H9 (cell line): ENCODE measurements around the gene MAML3. TPM values are rescaled to one million over a fixed set of nuclear protein-coding genes. Genes with fewer than 3 reads are reported as not detected.

Experiments
- DNase-seq: peaks from one replicate; pipeline ENCODE4 v3.0.0-alpha.2; 2017
- H2AFZ ChIP-seq: one replicate; pipeline ENCODE4 v1.6.1; 2013; ENCODE audit warnings: mild to moderate bottlenecking, low read length, control low read depth, moderate library complexity
- H2AK5ac ChIP-seq: 2 replicates; pipeline ENCODE4 v1.6.1; 2013; ENCODE audit warnings: low read length, control low read depth, mixed read lengths; ENCODE audit not compliant: insufficient read length
- H2BK120ac ChIP-seq: one replicate; pipeline ENCODE4 v1.6.1; 2013; ENCODE audit warnings: low read depth, mild to moderate bottlenecking, low read length, control low read depth, inconsistent platforms; ENCODE audit not compliant: poor library complexity, severe bottlenecking
- H2BK12ac ChIP-seq: 2 replicates; pipeline ENCODE4 v1.6.1; 2013; ENCODE audit warnings: low read length, control low read depth, mixed read lengths, low read depth; ENCODE audit not compliant: insufficient read length
- H2BK15ac ChIP-seq: 2 replicates; pipeline ENCODE4 v1.6.1; 2013; ENCODE audit warnings: low read depth, low read length, control low read depth
- H2BK20ac ChIP-seq: one replicate; pipeline ENCODE4 v1.6.1; 2013; ENCODE audit warnings: low read depth, mild to moderate bottlenecking, low read length, control low read depth, inconsistent platforms; ENCODE audit not compliant: poor library complexity, severe bottlenecking
- H2BK5ac ChIP-seq: 2 replicates; pipeline ENCODE4 v1.6.1; 2013; ENCODE audit warnings: low read length, control low read depth, mixed read lengths; ENCODE audit not compliant: insufficient read length
- H3K14ac ChIP-seq: 2 replicates; pipeline ENCODE4 v1.6.1; 2013; ENCODE audit warnings: low read length, control low read depth; ENCODE audit not compliant: insufficient read depth
- H3K18ac ChIP-seq: 2 replicates; pipeline ENCODE4 v1.6.1; 2013; ENCODE audit warnings: low read depth, mild to moderate bottlenecking, mixed read lengths, low read length, control low read depth; ENCODE audit not compliant: insufficient read length
- H3K23ac ChIP-seq: 2 replicates; pipeline ENCODE4 v1.6.1; 2013; ENCODE audit warnings: low read length, control low read depth, mixed read lengths, low read depth; ENCODE audit not compliant: insufficient read length
- H3K23me2 ChIP-seq: 2 replicates; pipeline ENCODE4 v1.6.1; 2013; ENCODE audit warnings: low read depth, mild to moderate bottlenecking, mixed read lengths, low read length, control low read depth; ENCODE audit not compliant: insufficient read length, poor library complexity, severe bottlenecking
- H3K27ac ChIP-seq: 2 replicates; pipeline ENCODE4 v1.5.1; 2013; ENCODE audit warnings: low read length, control low read depth, mixed read lengths, low read depth; ENCODE audit not compliant: insufficient read length
- H3K27me3 ChIP-seq: 2 replicates; pipeline ENCODE4 v1.6.1; 2013; ENCODE audit warnings: low read length, control low read depth, inconsistent platforms; ENCODE audit not compliant: insufficient read depth
- H3K4ac ChIP-seq: 2 replicates; pipeline ENCODE4 v1.6.1; 2013; ENCODE audit warnings: low read depth, mild to moderate bottlenecking, control low read depth, inconsistent platforms, low read length, moderate library complexity
- H3K4me1 ChIP-seq: 2 replicates; pipeline ENCODE4 v1.6.1; 2013; ENCODE audit warnings: low read length, control low read depth, inconsistent platforms; ENCODE audit not compliant: insufficient read depth
- H3K4me2 ChIP-seq: 2 replicates; pipeline ENCODE4 v1.6.1; 2013; ENCODE audit warnings: low read length, control low read depth, mixed read lengths; ENCODE audit not compliant: insufficient read length, insufficient read depth
- H3K56ac ChIP-seq: 2 replicates; pipeline ENCODE4 v1.6.1; 2013; ENCODE audit warnings: low read depth, mild to moderate bottlenecking, mixed read lengths, low read length, control low read depth; ENCODE audit not compliant: insufficient read length
- H3K79me1 ChIP-seq: 2 replicates; pipeline ENCODE4 v1.6.1; 2013; ENCODE audit warnings: low read depth, mild to moderate bottlenecking, moderate library complexity, low read length, control low read depth, inconsistent platforms; ENCODE audit not compliant: insufficient read depth, poor library complexity, severe bottlenecking
- H3K79me2 ChIP-seq: 2 replicates; pipeline ENCODE4 v1.6.1; 2013; ENCODE audit warnings: low read length, control low read depth, inconsistent platforms; ENCODE audit not compliant: insufficient read depth
- H3K9ac ChIP-seq: 2 replicates; pipeline ENCODE4 v1.6.1; 2013; ENCODE audit warnings: low read length, control low read depth, mixed read lengths; ENCODE audit not compliant: insufficient read length; ENCODE audit errors: extremely low read depth
- H3K9me3 ChIP-seq: one replicate; pipeline ENCODE4 v1.6.1; 2013; ENCODE audit warnings: low read depth, low read length, inconsistent platforms; ENCODE audit not compliant: control insufficient read depth
- H3T11ph ChIP-seq: one replicate; pipeline ENCODE4 v1.6.1; 2013; ENCODE audit warnings: mild to moderate bottlenecking, low read length, control low read depth, inconsistent platforms
- H4K20me1 ChIP-seq: one replicate; pipeline ENCODE4 v1.6.1; 2013; ENCODE audit not compliant: control insufficient read depth, insufficient read length, insufficient read depth
- H4K5ac ChIP-seq: 2 replicates; pipeline ENCODE4 v1.6.1; 2013; ENCODE audit warnings: low read depth, mild to moderate bottlenecking, mixed read lengths, low read length, control low read depth; ENCODE audit not compliant: insufficient read length
- H4K8ac ChIP-seq: replicated peaks from 2 replicates; pipeline ENCODE4 v1.6.1; 2013; ENCODE audit warnings: low read length, control low read depth, mixed read lengths, low read depth; ENCODE audit not compliant: insufficient read length
- H4K91ac ChIP-seq: 2 replicates; pipeline ENCODE4 v1.6.1; 2013; ENCODE audit warnings: low read depth, mild to moderate bottlenecking, moderate library complexity, mixed read lengths, low read length, control low read depth; ENCODE audit not compliant: insufficient read length
- H3K27ac Mint-ChIP-seq, 3 experiments: 2 replicates in 2 of 3; 3 replicates in 1 of 3; pipeline ENCODE4 v1.8.0; 2020 to 2021; ENCODE audit warnings: mixed read lengths in 3 of 3, mild to moderate bottlenecking in 1 of 3, moderate library complexity in 1 of 3
- H3K27me3 Mint-ChIP-seq: 2 replicates; pipeline ENCODE4 v1.8.0; 2021; ENCODE audit warnings: low read depth, mild to moderate bottlenecking, moderate library complexity, mixed read lengths
- H3K36me3 Mint-ChIP-seq, 3 experiments: 2 replicates in 2 of 3; 3 replicates in 1 of 3; pipeline ENCODE4 v1.8.0; 2020 to 2021; ENCODE audit warnings: low read depth in 3 of 3, mixed read lengths in 3 of 3; ENCODE audit not compliant: insufficient read depth in 1 of 3
- H3K4me1 Mint-ChIP-seq, 2 experiments: 2 replicates each; pipeline ENCODE4 v1.8.0; 2020; ENCODE audit warnings: mixed read lengths in 2 of 2
- H3K4me3 Mint-ChIP-seq, 2 experiments: 2 replicates in 1 of 2; 3 replicates in 1 of 2; pipeline ENCODE4 v1.8.0; 2020 to 2021; ENCODE audit warnings: mild to moderate bottlenecking in 2 of 2, mixed read lengths in 2 of 2, moderate library complexity in 1 of 2
- H3K9me3 Mint-ChIP-seq, 2 experiments: 2 replicates in 1 of 2; 3 replicates in 1 of 2; pipeline ENCODE4 v1.8.0; 2020; ENCODE audit warnings: mild to moderate bottlenecking in 2 of 2, mixed read lengths in 2 of 2, moderate library complexity in 1 of 2
- WGBS: extraction: QIAGEN DNeasy Blood & Tissue Kit; methylation state at CpG from one replicate; pipeline ENCODE4 v1.1.7; 2013; ENCODE audit warnings: missing lambda C conversion rate, low lambda C conversion rate, mixed read lengths; ENCODE audit not compliant: insufficient read length; ENCODE audit errors: extremely low coverage; 5-methylcytosine and 5-hydroxymethylcytosine counted together
- total RNA-seq: library from RNA; stranded (reverse); gene quantifications from 2 replicates; pipeline ENCODE4 v1.2.1, GENCODE V29; 2021
- TF ChIP-seq, protein P1 (sequence below): fragments of 200-600 bp; sonication (generic); conservative IDR thresholded peaks from 3 replicates; pipeline ENCODE4 v1.8.0; 2021; ENCODE audit warnings: antibody characterized with exemption, mild to moderate bottlenecking

Gene MAML3
- total RNA-seq, 1 experiment from 2014 or later, result 3.9 TPM

DNA sequence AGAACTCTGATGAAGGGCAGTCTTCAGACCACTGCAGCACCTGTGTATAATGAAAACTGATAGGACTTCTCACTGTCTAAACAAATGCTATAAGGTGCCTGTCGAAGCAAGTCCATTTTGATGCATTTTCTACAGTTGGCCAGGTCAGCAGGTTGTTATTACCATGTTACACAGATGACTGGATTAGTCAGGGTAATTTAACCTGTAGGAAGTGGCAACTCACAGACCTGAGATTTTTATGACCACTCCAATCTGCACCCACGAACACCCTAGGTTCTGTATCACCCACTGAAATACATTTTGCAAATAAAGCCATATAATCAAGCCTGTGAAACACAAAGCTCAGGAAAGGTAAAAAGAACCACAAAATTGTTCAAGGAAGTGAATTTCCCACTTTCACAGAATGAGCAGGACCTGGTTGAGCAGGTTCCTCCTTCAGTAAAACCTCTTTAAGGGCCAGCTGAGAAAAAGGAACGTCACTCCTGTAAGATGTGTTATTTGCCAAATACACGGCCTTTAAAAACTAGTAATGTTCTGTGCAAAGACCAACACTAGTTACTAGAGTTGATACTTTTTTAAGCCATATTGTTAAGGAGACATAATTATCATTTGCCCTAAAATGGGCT, 12.7 kb downstream of the MAML3 start:
- Histone ChIP-seq H3K27ac (no peak overlapping the region), H3K14ac (no peak overlapping the region), H4K91ac (no peak overlapping the region), H4K5ac (no peak overlapping the region), H2BK20ac (no peak overlapping the region), H3K9me3 (no peaks in the 10 kb centered on the region), H2BK5ac (no peak overlapping the region), H3K18ac (no peak overlapping the region), H4K8ac (no peak overlapping the region), H3K4me2 (no peak overlapping the region), H2AK5ac (no peak overlapping the region), H3K23me2 (no peaks in the 10 kb centered on the region), H4K20me1 (no peaks in the 10 kb centered on the region), H3K27me3 (no peaks in the 10 kb centered on the region), H3K56ac (no peak overlapping the region), H2BK15ac (no peak overlapping the region), H2AFZ (no peak overlapping the region), H3K79me2 (no peaks in the 10 kb centered on the region), H3K4me1 (peaks cover 4% of the 10 kb centered on the region; the same call in 1 of the 2 replicates), H3K9ac (no peak overlapping the region), H3K4ac (no peak overlapping the region), H2BK12ac (no peak overlapping the region), H3T11ph (no peak overlapping the region), H3K23ac (no peak overlapping the region), H2BK120ac (no peak overlapping the region), H3K79me1 (no peaks in the 10 kb centered on the region)
- no CpG with 5 or more reads among the region's 4 CpGs for WGBS
- TF ChIP-seq, protein P1, sequence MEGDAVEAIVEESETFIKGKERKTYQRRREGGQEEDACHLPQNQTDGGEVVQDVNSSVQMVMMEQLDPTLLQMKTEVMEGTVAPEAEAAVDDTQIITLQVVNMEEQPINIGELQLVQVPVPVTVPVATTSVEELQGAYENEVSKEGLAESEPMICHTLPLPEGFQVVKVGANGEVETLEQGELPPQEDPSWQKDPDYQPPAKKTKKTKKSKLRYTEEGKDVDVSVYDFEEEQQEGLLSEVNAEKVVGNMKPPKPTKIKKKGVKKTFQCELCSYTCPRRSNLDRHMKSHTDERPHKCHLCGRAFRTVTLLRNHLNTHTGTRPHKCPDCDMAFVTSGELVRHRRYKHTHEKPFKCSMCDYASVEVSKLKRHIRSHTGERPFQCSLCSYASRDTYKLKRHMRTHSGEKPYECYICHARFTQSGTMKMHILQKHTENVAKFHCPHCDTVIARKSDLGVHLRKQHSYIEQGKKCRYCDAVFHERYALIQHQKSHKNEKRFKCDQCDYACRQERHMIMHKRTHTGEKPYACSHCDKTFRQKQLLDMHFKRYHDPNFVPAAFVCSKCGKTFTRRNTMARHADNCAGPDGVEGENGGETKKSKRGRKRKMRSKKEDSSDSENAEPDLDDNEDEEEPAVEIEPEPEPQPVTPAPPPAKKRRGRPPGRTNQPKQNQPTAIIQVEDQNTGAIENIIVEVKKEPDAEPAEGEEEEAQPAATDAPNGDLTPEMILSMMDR, result no peak
- H3K27me3 Mint-ChIP-seq, result no peaks in the 10 kb centered on the region
- no peaks in the 10 kb centered on the region for H3K9me3 Mint-ChIP-seq
- no peak overlapping the region for H3K4me3 Mint-ChIP-seq
- peaks cover 0 to 5% (median 0%) of the 10 kb centered on the region in 3 experiments; a peak in 2 of 7 replicates for H3K36me3 Mint-ChIP-seq
- H3K4me1 Mint-ChIP-seq, result peaks cover 27 to 29% of the 10 kb centered on the region in 2 experiments
- no peak for DNase-seq
- H3K27ac Mint-ChIP-seq, result no peak overlapping the region
